Tibial artery (tissue), 4 donors: Measurements from ENCODE around the gene NKAIN1.
"Not testable (repeated sequence)": the region's sequence is repeated elsewhere in the genome, so short reads cannot be mapped to it uniquely, and the experiment has no call there.

Source experiments
- DNase-seq, 2 donors: peaks; one replicate each; pipeline ENCODE4 v3.0.0-alpha.2; 2019
- H3K27ac ChIP-seq, 2 donors: fragments of 200-600 bp; sonication (generic) in 1 of 2; 1 replicate in 1 of 2; 2 replicates in 1 of 2; pipeline ENCODE4 v1.5.1; 2018 to 2019; ENCODE audit warnings: mild to moderate bottlenecking in 1 of 2
- H3K27me3 ChIP-seq, 2 donors: fragments of 200-600 bp; sonication (generic) in 1 of 2; one replicate each; pipeline versions ENCODE4 v1.5.1 to v1.6.0; 2016 to 2019
- H3K36me3 ChIP-seq, 3 donors: fragments of 200-600 bp; sonication (generic) in 2 of 3; one replicate each; pipeline ENCODE4 v1.5.1; 2016 to 2019; ENCODE audit warnings: mild to moderate bottlenecking in 2 of 3
- H3K4me1 ChIP-seq, 4 donors: fragments of 200-600 bp; sonication (generic) in 2 of 4; 1 replicate in 3 of 4; 2 replicates in 1 of 4; pipeline ENCODE4 v1.5.1; 2016 to 2019
- H3K4me3 ChIP-seq, 2 donors: fragments of 200-600 bp; sonication (generic) in 1 of 2; 1 replicate in 1 of 2; 2 replicates in 1 of 2; pipeline ENCODE4 v1.5.1; 2018 to 2019; ENCODE audit warnings: mild to moderate bottlenecking in 2 of 2
- H3K9me3 ChIP-seq, 3 donors: fragments of 200-600 bp; sonication (generic) in 1 of 3; one replicate each; pipeline ENCODE4 v1.5.1; 2016 to 2019
- CTCF ChIP-seq, 2 experiments: fragments of 200-600 bp in 1 of 2; fragments of 450-650 bp in 1 of 2; IDR thresholded peaks; one replicate each; pipeline ENCODE4 v1.5.1; 2017 to 2019; ENCODE audit warnings: antibody characterized with exemption in 2 of 2, mild to moderate bottlenecking in 1 of 2, moderate library complexity in 1 of 2
- intact Hi-C: fragments of 100-400 bp; cut with DNase I; formaldehyde crosslinking; loops from one replicate; pipeline ENCODE4 v1.15.0; 2023; ENCODE audit warnings: low total_unique reads

The NKAIN1 gene

GRCh38 chr1:31143455-31143854, 96.2 kb downstream of the NKAIN1 start:
- Histone ChIP-seq H3K4me1 (no peaks in the 10 kb centered on the region), H3K36me3 (no peaks in the 10 kb centered on the region), H3K27me3 (no peaks in the 10 kb centered on the region), H3K27ac (no peak overlapping the region), H3K9me3 (no peaks in the 10 kb centered on the region), H3K4me3 (no peak overlapping the region)
- intact Hi-C loops = no loop called here
- no peak for TF ChIP-seq CTCF (IDR thresholded peaks at IDR 0.05)
- no peak for DNase-seq

GRCh38 chr1:31142406-31142805, 97.3 kb downstream of the NKAIN1 start:
- H3K4me1 ChIP-seq = no peaks in the 10 kb centered on the region
- H3K4me3 ChIP-seq = no peak overlapping the region
- H3K27ac ChIP-seq = no peak overlapping the region
- no peak for TF ChIP-seq CTCF (IDR thresholded peaks at IDR 0.05)
- H3K27me3 ChIP-seq = no peaks in the 10 kb centered on the region
- no peaks in the 10 kb centered on the region for H3K9me3 ChIP-seq
- DNase-seq = no peak
- intact Hi-C loops = no loop called here
- H3K36me3 ChIP-seq = no peaks in the 10 kb centered on the region

- DNase-seq = no peak
- Histone ChIP-seq H3K27me3 (no peaks in the 10 kb centered on the region), H3K36me3 (no peaks in the 10 kb centered on the region), H3K27ac (no peak overlapping the region), H3K4me1 (no peaks in the 10 kb centered on the region), H3K4me3 (no peak overlapping the region), H3K9me3 (no peaks in the 10 kb centered on the region)
- TF ChIP-seq CTCF (IDR thresholded peaks at IDR 0.05) = no peak
- intact Hi-C loops = no loop called here
Measured at GRCh38 chr1:31140299-31140698, 99.4 kb downstream of the NKAIN1 start.

GRCh38 chr1:31138797-31139521, 100.7 kb downstream of the NKAIN1 start:
- DNase-seq, H3K36me3 ChIP-seq, H3K4me1 ChIP-seq, intact Hi-C loops, H3K9me3 ChIP-seq, H3K4me3 ChIP-seq, H3K27ac ChIP-seq, H3K27me3 ChIP-seq: not testable (repeated sequence)

GRCh38 chr1:31137873-31138272, 101.8 kb downstream of the NKAIN1 start:
- H3K27ac ChIP-seq, DNase-seq, H3K4me1 ChIP-seq, H3K36me3 ChIP-seq, H3K27me3 ChIP-seq, H3K9me3 ChIP-seq, H3K4me3 ChIP-seq, intact Hi-C loops: not testable (repeated sequence)

- Histone ChIP-seq H3K27ac (no peak overlapping the region), H3K36me3 (no peaks in the 10 kb centered on the region), H3K27me3 (no peaks in the 10 kb centered on the region), H3K4me1 (no peaks in the 10 kb centered on the region), H3K4me3 (no peak overlapping the region), H3K9me3 (no peaks in the 10 kb centered on the region)
- DNase-seq = no peak
- intact Hi-C loops = no loop called here
- TF ChIP-seq CTCF (IDR thresholded peaks at IDR 0.05) = no peak
Measured at GRCh38 chr1:31135973-31136600, 103.6 kb downstream of the NKAIN1 start.
